ENCODE data around the gene NHERF1. TPM values are rescaled to one million over a fixed set of nuclear protein-coding genes. Genes with fewer than 3 reads are reported as not detected.

Gene NHERF1
- total and polyA plus RNA-seq, 2 of the 13 experiments (the other 11 are each of a cell fraction or from before 2014, with no cell fraction given): 169 to 269 TPM

DNA sequence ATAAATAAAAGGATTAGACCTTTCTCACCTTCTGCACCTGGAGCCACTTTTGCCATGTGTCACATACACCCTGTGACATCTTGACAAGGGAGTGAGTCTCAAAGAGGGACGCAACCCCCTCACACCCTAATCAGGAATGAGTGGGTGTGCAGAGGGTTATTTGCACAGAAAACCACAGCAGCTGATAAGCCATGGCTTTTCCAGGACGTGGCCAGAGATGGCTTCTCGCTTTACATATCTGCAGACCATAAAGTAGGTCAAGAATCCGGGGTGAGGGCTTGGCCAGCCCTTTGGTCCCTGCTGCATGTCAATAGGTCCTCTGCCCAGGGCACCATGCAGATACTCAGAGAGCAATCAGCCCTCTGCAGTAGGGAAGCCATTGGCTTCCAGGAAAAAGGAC is 33.3 kb upstream of the NHERF1 start (continued):
- TF ChIP-seq, protein P1, sequence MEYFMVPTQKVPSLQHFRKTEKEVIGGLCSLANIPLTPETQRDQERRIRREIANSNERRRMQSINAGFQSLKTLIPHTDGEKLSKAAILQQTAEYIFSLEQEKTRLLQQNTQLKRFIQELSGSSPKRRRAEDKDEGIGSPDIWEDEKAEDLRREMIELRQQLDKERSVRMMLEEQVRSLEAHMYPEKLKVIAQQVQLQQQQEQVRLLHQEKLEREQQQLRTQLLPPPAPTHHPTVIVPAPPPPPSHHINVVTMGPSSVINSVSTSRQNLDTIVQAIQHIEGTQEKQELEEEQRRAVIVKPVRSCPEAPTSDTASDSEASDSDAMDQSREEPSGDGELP (IDR thresholded peaks at IDR 0.05; ENCODE audit: borderline replicate concordance, low read depth): peak; percentile 36
- TF ChIP-seq FOXA3 (CRISPR knock-in tag; IDR thresholded peaks at IDR 0.05) (0 out of 2 replicates have a peak, but pooled peaks have one; percentile 26), HDAC2 (CRISPR knock-in tag; IDR thresholded peaks at IDR 0.05) (0 out of 2 replicates have a peak, but pooled peaks have one; percentile 44), NR2F6 (IDR thresholded peaks at IDR 0.05) (no peak), NR2F6 (CRISPR knock-in tag; IDR thresholded peaks at IDR 0.05) (no peak), FOSL2 (CRISPR knock-in tag; IDR thresholded peaks at IDR 0.05) (peak; percentile 23; the same call in 1 of the 2 replicates), RXRA (CRISPR knock-in tag; IDR thresholded peaks at IDR 0.05) (peak; percentile 74; the same call in 1 of the 2 replicates), DR1 (CRISPR knock-in tag; IDR thresholded peaks at IDR 0.05) (no peak), BCL6 (CRISPR knock-in tag; IDR thresholded peaks at IDR 0.05) (peak; percentile 54; the same call in 1 of the 2 replicates)
- TF ChIP-seq, protein P2, sequence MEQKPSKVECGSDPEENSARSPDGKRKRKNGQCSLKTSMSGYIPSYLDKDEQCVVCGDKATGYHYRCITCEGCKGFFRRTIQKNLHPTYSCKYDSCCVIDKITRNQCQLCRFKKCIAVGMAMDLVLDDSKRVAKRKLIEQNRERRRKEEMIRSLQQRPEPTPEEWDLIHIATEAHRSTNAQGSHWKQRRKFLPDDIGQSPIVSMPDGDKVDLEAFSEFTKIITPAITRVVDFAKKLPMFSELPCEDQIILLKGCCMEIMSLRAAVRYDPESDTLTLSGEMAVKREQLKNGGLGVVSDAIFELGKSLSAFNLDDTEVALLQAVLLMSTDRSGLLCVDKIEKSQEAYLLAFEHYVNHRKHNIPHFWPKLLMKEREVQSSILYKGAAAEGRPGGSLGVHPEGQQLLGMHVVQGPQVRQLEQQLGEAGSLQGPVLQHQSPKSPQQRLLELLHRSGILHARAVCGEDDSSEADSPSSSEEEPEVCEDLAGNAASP (CRISPR knock-in tag; IDR thresholded peaks at IDR 0.05; ENCODE audit: borderline replicate concordance): peak; percentile 61; the same call in 1 of the 2 replicates
- TF ChIP-seq, protein P3, sequence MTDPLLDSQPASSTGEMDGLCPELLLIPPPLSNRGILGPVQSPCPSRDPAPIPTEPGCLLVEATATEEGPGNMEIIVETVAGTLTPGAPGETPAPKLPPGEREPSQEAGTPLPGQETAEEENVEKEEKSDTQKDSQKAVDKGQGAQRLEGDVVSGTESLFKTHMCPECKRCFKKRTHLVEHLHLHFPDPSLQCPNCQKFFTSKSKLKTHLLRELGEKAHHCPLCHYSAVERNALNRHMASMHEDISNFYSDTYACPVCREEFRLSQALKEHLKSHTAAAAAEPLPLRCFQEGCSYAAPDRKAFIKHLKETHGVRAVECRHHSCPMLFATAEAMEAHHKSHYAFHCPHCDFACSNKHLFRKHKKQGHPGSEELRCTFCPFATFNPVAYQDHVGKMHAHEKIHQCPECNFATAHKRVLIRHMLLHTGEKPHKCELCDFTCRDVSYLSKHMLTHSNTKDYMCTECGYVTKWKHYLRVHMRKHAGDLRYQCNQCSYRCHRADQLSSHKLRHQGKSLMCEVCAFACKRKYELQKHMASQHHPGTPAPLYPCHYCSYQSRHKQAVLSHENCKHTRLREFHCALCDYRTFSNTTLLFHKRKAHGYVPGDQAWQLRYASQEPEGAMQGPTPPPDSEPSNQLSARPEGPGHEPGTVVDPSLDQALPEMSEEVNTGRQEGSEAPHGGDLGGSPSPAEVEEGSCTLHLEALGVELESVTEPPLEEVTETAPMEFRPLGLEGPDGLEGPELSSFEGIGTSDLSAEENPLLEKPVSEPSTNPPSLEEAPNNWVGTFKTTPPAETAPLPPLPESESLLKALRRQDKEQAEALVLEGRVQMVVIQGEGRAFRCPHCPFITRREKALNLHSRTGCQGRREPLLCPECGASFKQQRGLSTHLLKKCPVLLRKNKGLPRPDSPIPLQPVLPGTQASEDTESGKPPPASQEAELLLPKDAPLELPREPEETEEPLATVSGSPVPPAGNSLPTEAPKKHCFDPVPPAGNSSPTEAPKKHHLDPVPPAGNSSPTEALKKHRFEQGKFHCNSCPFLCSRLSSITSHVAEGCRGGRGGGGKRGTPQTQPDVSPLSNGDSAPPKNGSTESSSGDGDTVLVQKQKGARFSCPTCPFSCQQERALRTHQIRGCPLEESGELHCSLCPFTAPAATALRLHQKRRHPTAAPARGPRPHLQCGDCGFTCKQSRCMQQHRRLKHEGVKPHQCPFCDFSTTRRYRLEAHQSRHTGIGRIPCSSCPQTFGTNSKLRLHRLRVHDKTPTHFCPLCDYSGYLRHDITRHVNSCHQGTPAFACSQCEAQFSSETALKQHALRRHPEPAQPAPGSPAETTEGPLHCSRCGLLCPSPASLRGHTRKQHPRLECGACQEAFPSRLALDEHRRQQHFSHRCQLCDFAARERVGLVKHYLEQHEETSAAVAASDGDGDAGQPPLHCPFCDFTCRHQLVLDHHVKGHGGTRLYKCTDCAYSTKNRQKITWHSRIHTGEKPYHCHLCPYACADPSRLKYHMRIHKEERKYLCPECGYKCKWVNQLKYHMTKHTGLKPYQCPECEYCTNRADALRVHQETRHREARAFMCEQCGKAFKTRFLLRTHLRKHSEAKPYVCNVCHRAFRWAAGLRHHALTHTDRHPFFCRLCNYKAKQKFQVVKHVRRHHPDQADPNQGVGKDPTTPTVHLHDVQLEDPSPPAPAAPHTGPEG (CRISPR knock-in tag; IDR thresholded peaks at IDR 0.05): no peak
